Colon (tissue), 2 donors: ENCODE measurements around the gene HIPK3.
A peak's percentile ranks its signal among the peaks of the same experiment; 100 is the strongest.
"Not testable (repeated sequence)": the region's sequence is repeated elsewhere in the genome, so short reads cannot be mapped to it uniquely, and the experiment has no call there.

Experiments used
- FAIRE-seq: peaks from 2 replicates; lab custom pipeline; 2012; peaks lifted over from hg19 to GRCh38; lab: Jason Lieb, UNC
- donor health status: control.
- donor health status: control.

Gene HIPK3

DNA sequence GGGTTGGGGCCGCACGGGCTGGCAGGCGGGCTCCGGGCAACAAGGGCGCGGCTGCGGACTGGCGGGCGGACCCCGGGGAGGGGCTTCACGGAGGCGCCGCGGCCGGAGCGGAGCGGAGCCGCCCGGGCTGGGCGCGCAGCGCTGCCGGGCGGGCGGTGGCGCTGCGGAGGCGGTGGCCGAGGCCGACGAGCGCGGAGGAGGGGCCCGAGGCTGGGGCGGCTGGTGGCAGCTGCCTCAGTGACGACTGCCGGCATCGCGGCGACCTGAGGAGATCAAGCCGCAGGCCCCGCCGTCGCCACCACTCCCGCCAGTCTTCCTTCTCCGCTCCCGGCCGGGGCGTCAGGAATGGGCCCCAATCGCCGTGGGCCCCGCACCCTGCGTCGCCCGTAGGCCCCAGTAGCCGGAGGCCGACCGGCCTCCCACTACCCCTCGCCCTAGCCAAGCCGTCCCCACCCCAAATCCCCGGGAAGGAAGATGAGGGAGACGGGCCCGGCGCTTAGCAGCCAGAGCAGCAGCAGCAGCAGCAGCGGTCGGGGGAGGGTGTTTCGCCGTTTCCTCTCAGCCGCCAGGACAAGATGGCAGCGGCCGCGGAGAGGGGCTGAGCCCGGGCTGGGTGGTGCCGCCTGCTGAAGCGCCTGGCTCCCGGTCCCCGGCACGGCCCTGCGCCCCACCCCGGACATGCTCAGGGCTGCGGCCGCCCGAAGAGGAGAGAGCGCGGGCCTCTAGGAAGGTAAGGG, at the start of gene HIPK3:
TSS of gene HIPK3 (plus strand) at position 222 of the 737 bp plus-strand sequence.
- no peak for FAIRE-seq

GRCh38 chr11:33207408-33207985, 49.7 kb upstream of the HIPK3 start:
- FAIRE-seq: no peak

DNA sequence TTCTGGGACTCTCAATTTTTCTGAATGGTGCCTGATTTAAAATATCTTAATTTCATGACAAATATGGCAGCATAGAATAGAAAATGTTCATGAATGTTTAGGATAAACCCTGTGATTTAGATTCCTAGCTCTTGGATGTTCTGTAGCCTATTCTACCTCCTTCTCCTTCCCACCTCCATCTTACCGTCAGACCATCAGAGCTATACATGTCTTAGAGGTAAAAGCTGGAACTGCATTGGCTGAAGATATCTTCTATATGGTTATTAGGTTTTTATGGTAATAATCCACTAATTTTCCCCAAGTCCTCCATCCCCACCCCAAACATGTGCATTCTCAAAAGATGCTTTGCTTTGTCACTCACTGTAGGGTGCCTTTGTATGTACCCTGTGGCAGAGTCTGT, 49.0 kb upstream of the HIPK3 start:
- FAIRE-seq: no peak

DNA sequence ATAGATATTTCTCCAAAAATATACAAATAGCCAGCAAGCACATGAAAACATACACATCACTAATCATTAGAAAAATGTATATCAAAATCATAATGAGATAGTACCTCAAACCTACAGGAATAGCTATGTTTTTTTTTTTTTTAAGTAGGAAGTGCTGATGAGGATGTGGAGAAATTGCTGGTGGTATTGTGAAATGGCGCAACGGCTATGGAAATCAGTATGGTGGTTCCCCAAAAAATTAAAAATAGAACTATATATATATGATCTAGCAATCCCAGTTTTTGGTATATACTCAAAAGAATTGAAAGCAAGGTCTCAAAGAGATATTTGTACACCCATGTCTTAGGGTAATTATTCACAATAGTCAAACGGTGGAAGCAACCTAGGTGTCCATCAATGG, 46.0 kb upstream of the HIPK3 start:
- FAIRE-seq: no peak

GRCh38 chr11:33211580-33211979, 45.6 kb upstream of the HIPK3 start:
- no peak for FAIRE-seq

DNA sequence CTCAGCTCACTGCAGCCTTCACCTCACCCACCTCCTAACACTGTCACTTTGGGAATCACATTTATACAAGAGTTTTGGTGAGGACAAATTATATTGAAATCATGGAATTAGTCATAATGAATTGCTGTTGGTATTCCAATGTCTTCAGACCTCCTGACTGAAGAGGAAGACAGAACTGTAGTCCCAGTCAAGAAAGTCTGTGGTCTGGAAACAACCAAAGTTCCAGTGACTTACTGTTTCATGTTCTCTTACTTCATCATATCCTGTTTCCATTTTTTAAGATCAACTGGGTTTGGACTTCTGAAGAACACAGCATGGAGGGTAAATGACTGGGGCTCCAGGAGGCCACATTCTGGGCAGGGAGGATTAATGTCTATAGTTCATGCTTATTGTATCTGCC, 43.0 kb upstream of the HIPK3 start:
- no peak for FAIRE-seq

DNA sequence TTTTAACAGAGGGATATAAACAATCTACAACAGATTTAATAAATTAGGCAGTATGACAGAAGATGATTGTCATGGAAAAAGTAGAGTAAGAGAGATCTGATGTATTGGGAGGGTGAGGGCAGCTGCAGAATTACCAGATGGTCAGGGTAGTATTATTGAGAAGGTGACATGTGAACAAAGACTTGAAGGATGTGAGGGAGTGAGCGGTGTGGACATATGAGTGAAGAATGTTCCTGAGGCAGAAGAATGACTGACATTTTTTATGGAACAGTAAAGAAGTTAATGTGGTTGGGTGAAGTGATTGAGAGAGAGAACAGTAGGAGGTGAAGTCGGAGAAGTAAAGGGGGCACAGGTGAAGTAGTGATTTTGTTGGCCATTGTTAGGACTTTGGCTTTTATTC, 42.4 kb upstream of the HIPK3 start:
- FAIRE-seq: no peak

DNA sequence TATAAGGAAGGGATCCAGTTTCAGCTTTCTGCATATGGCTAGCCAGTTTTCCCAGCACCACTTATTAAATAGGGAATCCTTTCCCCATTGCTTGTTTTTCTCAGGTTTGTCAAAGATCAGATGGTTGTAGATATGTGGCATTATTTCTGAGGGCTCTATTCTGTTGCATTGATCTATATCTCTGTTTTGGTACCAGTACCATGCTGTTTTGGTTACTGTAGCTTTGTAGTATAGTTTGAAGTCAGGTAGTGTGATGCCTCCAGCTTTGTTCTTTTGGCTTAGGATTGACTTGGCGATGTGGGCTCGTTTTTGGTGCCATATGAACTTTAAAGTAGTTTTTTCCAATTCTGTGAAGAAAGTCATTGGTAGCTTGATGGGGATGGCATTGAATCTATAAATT, 40.5 kb upstream of the HIPK3 start:
- not testable (repeated sequence) for FAIRE-seq

- peak; percentile 31 for FAIRE-seq
These were observed 35.0 kb upstream of the HIPK3 start for GRCh38 chr11:33222052-33222750.

- FAIRE-seq: no peak
These were observed 31.8 kb upstream of the HIPK3 start for GRCh38 chr11:33225371-33225770.

- no peak for FAIRE-seq
These were observed 29.5 kb upstream of the HIPK3 start for GRCh38 chr11:33227578-33228261.

GRCh38 chr11:33234397-33235190, 22.6 kb upstream of the HIPK3 start:
- no peak for FAIRE-seq

DNA sequence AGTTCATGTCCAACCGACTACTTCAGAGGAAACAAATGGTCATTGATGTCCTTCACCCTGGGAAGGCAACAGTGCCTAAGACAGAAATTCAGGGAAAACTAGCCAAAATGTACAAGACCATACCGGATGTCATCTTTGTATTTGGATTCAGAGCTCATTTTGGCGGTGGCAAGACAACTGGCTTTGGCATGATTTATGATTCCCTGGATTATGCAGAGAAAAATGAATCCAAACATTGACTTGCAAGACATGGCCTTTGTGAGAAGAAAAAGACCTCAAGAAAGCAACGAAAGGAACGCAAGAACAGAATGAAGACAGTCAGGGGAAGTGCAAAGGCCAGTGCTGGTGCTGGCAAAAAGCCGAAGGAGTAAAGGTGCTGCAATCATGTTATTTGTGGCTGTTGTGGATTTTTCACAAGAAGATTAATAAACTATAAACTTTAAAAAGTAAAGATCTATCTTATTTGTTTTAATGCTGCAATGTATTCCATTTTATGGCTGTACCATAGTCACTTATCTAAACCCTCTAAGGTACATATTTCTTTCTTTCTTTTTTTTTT, 20.1 kb upstream of the HIPK3 start:
- FAIRE-seq: no peak

- FAIRE-seq: no peak
These were observed 14.6 kb upstream of the HIPK3 start for GRCh38 chr11:33242575-33242974.

GRCh38 chr11:33243654-33244053, 13.5 kb upstream of the HIPK3 start:
- not testable (repeated sequence) for FAIRE-seq

DNA sequence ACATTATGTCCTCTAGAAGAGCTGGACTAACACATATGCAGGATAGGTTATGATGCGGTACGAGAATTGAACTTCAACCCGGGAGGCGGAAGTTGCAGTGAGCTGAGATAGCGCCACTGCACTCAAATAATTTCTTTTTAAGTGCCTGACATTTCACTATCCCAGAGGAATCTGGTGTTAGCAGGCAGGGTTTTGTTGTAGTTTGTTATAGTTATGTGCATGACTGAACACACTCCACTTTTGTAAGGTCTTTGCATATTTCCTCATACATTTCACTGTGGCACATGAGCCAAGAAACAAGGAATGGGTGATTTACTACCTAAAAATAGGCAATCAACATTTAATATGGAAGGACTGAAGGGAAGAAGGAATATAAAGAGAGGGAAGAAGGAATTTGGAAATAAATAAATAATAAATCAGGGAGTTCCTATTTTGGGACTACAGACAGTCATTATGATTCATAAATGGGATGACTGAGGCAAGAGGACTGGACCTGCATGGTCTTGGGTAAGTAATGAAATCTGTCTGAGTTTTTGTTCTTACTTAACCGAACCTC, 8.7 kb upstream of the HIPK3 start:
- no peak for FAIRE-seq

- no peak for FAIRE-seq
These were observed 959 bp upstream of the HIPK3 start for GRCh38 chr11:33256031-33256812.

DNA sequence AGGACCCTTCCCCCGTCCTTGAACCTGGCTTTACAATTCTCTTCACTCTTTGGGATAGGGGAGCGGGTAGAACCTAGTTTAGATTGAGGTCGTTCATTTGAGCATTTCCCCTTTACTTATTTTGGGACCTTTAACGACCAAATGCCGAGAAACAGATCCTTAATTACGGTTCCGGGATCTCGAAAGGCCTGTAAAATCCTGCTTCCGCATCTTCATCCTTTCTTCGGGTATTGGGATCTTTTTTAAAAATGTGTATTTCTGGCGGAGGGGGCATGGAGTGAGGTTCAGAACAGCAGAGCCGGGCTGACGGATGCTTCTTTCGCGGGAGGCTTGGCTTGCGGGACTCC, 395 bp upstream of the HIPK3 start:
- FAIRE-seq: no peak

- no peak for FAIRE-seq
These were observed 883 bp downstream of the HIPK3 start for GRCh38 chr11:33257897-33258630.

- FAIRE-seq: no peak
These were observed 1.5 kb downstream of the HIPK3 start for GRCh38 chr11:33258631-33259205.
